Heart right ventricle (tissue), 16 donors: ENCODE results near the gene ANKUB1. TPM values are rescaled to one million over a fixed set of nuclear protein-coding genes. Genes with fewer than 3 reads are reported as not detected.

Experiments
- ATAC-seq, 8 donors: fragments of 200-7000 bp; cut with Tn5 transposase; one replicate each; pipeline ENCODE4 v1.9.1; 2020; ENCODE audit warnings: mild to moderate bottlenecking in 8 of 8, moderate library complexity in 8 of 8, moderate number of reproducible peaks in 1 of 8
- DNase-seq, 2 donors: peaks; one replicate each; pipeline ENCODE4 v3.0.0-alpha.2; 2020
- H3K27ac ChIP-seq, 10 donors: fragments of 200-600 bp; sonication (generic) in 2 of 10; one replicate each; pipeline versions ENCODE4 v1.5.0 to v1.8.0; 2020 to 2022; ENCODE audit warnings: mild to moderate bottlenecking in 3 of 10
- H3K27me3 ChIP-seq, 7 donors: fragments of 200-600 bp; one replicate each; pipeline ENCODE4 v1.8.0; 2021 to 2022; ENCODE audit warnings: mild to moderate bottlenecking in 2 of 7
- H3K36me3 ChIP-seq, 9 donors: fragments of 200-600 bp; sonication (generic) in 1 of 9; one replicate each; pipeline versions ENCODE4 v1.5.0 to v1.8.0; 2020 to 2022; ENCODE audit warnings: mild to moderate bottlenecking in 2 of 9
- H3K4me1 ChIP-seq, 9 donors: fragments of 200-600 bp; sonication (generic) in 1 of 9; one replicate each; pipeline versions ENCODE4 v1.5.0 to v1.8.0; 2020 to 2022; ENCODE audit warnings: mild to moderate bottlenecking in 4 of 9
- H3K4me3 ChIP-seq, 10 donors: fragments of 200-600 bp; sonication (generic) in 2 of 10; one replicate each; pipeline versions ENCODE4 v1.5.0 to v1.8.0; 2020 to 2022; ENCODE audit warnings: mild to moderate bottlenecking in 7 of 10, moderate library complexity in 2 of 10
- H3K9me3 ChIP-seq, 11 donors: fragments of 200-600 bp in 10 of 11; sonication (generic) in 2 of 11; one replicate each; pipeline versions ENCODE4 v1.5.0 to v1.8.0; 2013 to 2022; ENCODE audit warnings: mild to moderate bottlenecking in 2 of 11, control low read depth in 1 of 11, moderate library complexity in 1 of 11
- WGBS, 2 donors: extraction: QIAGEN DNeasy Blood & Tissue Kit; methylation state at CpG; one replicate each; pipeline ENCODE4 v1.1.7; 2013; ENCODE audit warnings: inconsistent platforms in 1 of 2; 5-methylcytosine and 5-hydroxymethylcytosine counted together
- intact Hi-C, 10 donors: fragments of 100-400 bp; cut with DNase I; formaldehyde crosslinking; loops; one replicate each; pipeline versions ENCODE4 v1.11.1 to v1.14.2; 2022
- polyA plus RNA-seq, 2 donors: library from polyadenylated mRNA; stranded (reverse); fragments of 200-250 nt; gene quantifications; one replicate each; pipeline ENCODE4 v1.2.3, GENCODE V29; 2013
- total RNA-seq, 10 donors: library from RNA; stranded (reverse); fragmentation: NEBNext Ultra II Directional in 3 of 10; extraction: Animal tissue kit (Norgen Biotek cat#: 25700) in 3 of 10; gene quantifications; one replicate each; pipeline versions ENCODE4 v1.2.1 to v1.2.4, GENCODE V29; 2021 to 2023
- TF ChIP-seq, protein P1 (sequence below), 9 donors: fragments of 200-600 bp; sonication (generic) in 2 of 9; IDR thresholded peaks; one replicate each; pipeline versions ENCODE4 v1.5.0 to v1.8.0; 2021 to 2022; ENCODE audit warnings: antibody characterized with exemption in 9 of 9, mild to moderate bottlenecking in 5 of 9, moderate library complexity in 1 of 9
- donor health status: Arrhythmogenic right ventricular cardiomyopathy.
- donor health status: ischemic (EF 13 %, LVEDD 7.1; RV severe dilation, severe dysfunction).
- donor health status: healthy with polysubstance abuse.
- donor health status: DM: no; HTN: yes; CAD: no.
- donor health status: DM: no; HTN: no; CAD: no.
- donor health status: ischemic (EF 25% LVEDD 6.9; RV normal size, moderate dysfunction).
- donor health status: ischemic (EF 25% LVEDD 5.7; RV mildly dilated, moderate dysfunction).
- donor health status: healthy.
- donor health status: DM: yes; HTN: yes; CAD: no.
- donor health status: Ischemic cardiomyopathy.
- donor health status: ischemic (EF 35%, LVEDD 5.7; RV mildly dilated, moderate dysfunction).
- donor health status: nonischemic (EF 11% LVEDD 7.7; RV severe dilation, severe dysfunction).
- donor health status: DM: yes; HTN: yes; CAD: no.
- donor health status: PGD.
- donor health status: ischemic (EF 29% LVEDD 5.4; RV normal size, mild dysfunction).
- donor health status: nonischemic (EF 23%, LVEDD 6.1; RV moderate dilation, normal function).

Gene ANKUB1
- total and polyA plus RNA-seq, 12 donors, result not detected

DNA sequence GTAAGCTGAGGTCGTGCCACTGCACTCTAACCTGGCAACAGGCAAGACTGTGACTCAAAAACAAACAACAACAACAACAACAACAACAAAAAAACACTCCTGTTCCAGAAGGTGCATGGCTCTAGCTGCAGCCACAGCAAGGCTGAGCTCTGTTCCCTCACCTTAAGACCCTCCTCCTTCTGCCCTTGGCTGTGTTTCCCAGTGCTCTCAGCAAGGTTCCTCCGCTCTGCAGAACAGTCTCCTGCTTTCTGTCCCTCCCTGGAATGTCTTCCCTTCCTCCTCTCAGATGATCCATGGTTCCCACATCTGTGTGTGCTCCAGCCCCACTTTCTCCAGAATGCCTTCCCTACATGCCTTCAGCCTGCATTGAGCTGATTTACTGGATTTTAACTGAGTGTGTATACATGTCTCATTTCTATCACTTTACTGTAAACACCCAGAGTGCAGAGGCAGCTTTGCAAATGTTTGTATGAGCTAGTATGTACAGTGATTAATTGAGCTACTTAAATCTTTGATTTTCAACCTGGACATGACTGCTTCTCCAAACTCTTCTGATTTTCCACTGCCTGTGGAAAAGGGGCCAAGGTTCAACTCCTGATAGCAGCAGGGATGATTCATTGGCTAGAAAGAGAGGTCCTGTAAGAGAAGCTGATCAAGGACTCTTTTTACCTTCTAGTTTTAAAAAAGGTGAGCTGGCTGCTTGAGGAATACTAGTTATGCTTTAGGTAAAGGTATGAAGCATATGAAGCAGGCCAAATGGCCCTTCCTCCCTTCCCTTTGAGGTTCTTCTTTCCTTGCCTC lies 14.7 kb downstream of the ANKUB1 start:
- WGBS, 2 donors, result 70 to 87% methylated on average over 2 of the region's 2 CpGs
- no peak for ATAC-seq
- Histone ChIP-seq H3K27ac (no peak overlapping the region), H3K36me3 (no peaks in the 10 kb centered on the region), H3K9me3 (no peaks in the 10 kb centered on the region), H3K4me3 (no peak overlapping the region), H3K27me3 (no peaks in the 10 kb centered on the region), H3K4me1 (peaks cover 0 to 16% (median 0%) of the 10 kb centered on the region in 9 donors)
- DNase-seq, result no peak
- intact Hi-C loops, result loop anchor here in 1 of 10 donors (10.0 kb wide), 1 partner anchor 273 kb away; no protein-coding TSS in a partner anchor
- TF ChIP-seq, protein P1, sequence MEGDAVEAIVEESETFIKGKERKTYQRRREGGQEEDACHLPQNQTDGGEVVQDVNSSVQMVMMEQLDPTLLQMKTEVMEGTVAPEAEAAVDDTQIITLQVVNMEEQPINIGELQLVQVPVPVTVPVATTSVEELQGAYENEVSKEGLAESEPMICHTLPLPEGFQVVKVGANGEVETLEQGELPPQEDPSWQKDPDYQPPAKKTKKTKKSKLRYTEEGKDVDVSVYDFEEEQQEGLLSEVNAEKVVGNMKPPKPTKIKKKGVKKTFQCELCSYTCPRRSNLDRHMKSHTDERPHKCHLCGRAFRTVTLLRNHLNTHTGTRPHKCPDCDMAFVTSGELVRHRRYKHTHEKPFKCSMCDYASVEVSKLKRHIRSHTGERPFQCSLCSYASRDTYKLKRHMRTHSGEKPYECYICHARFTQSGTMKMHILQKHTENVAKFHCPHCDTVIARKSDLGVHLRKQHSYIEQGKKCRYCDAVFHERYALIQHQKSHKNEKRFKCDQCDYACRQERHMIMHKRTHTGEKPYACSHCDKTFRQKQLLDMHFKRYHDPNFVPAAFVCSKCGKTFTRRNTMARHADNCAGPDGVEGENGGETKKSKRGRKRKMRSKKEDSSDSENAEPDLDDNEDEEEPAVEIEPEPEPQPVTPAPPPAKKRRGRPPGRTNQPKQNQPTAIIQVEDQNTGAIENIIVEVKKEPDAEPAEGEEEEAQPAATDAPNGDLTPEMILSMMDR (IDR thresholded peaks at IDR 0.05), result no peak

DNA sequence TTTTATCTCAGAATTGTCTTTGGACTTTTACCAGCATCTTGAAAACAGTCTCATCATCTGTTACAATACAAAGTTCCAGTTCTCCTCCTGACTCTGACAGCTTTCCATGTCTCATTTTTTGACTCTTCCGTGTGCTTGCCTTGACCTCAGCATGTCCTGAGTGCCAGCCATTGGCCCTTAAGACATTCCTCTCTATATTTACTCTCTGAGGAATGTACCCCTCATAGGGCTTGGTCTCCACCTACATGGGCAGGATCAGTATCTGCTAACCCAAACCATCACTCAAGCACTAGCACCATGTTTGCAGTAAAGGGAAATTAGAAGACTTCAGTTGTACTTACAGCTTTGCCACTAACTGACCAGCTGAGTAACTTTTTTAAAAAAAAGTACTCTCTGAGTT lies 16.2 kb downstream of the ANKUB1 start:
- intact Hi-C loops, result loop anchor here in 1 of 10 donors (10.0 kb wide), 1 partner anchor 271 kb away; no protein-coding TSS in a partner anchor
- no peaks in the 10 kb centered on the region for H3K27me3 ChIP-seq
- no peak for DNase-seq
- H3K9me3 ChIP-seq, result no peaks in the 10 kb centered on the region
- TF ChIP-seq, protein P1 (IDR thresholded peaks at IDR 0.05), result no peak
- no peaks in the 10 kb centered on the region for H3K36me3 ChIP-seq
- peaks cover 0 to 3% (median 0%) of the 10 kb centered on the region in 9 donors for H3K4me1 ChIP-seq
- no peak overlapping the region for H3K4me3 ChIP-seq
- WGBS, 2 donors, result 54 to 75% methylated on average over 1 of the region's 1 CpG
- H3K27ac ChIP-seq, result no peak overlapping the region
- ATAC-seq, result no peak

DNA sequence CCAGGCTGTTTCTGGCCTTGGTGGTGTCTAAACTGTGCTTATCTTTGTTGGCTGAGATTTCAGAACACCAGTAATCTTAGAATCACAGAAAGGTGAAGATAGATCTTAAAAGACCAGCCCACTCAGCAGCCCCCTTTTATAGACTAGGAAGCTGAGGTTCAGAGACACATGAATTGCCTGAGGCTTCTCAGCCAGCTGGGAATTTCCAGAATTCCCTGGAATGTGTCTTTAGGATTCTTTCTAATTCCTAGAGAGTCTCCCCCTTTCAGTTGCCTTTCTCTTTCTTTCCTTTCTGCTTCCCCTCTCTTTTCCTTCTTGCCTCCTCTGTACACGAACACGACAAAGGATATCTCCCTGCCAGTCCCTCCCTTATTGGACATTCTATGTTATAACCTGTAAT lies 19.5 kb downstream of the ANKUB1 start:
- WGBS, 2 donors, result 79 to 84% methylated on average over 2 of the region's 2 CpGs
- intact Hi-C loops, result loop anchor here in 8 of 10 donors (2.0 to 10.0 kb wide), 5 partner anchors 34 to 281 kb away; no protein-coding TSS in a partner anchor

DNA sequence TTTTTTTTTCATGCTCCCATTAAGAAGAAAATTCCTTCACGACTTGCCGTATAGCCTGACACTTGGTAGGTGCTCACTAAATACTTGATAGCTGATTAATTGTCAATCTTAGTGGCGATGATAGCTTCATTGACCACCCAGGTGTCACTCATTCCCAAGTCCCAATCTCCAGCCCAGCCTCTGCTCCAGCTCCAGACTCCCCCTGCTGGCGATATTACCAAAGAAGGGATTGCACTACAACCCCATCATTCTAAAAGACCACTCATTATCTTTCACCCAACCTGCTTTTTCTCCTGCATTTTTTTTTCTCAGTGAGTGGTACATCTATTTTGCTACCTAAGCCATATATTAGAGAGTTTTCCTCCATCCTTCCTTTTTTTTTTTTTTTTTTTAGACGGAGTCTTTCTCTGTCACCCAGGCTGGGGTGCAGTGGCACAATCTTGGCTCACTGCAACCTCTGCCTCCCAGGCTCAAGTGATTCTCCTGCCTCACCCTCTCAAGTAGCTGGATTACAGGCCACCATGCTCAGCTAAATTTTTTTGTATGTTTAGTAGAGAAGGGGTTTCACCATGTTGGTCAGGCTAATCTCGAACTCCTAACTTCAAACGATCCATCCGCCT lies 20.6 kb downstream of the ANKUB1 start:
- Histone ChIP-seq H3K4me1 (no peaks in the 10 kb centered on the region), H3K27me3 (peaks cover 0 to 7% (median 0%) of the 10 kb centered on the region in 7 donors), H3K27ac (no peak overlapping the region), H3K9me3 (no peaks in the 10 kb centered on the region), H3K4me3 (no peak overlapping the region), H3K36me3 (no peaks in the 10 kb centered on the region)
- intact Hi-C loops, result loop anchor here in 8 of 10 donors (2.0 to 10.0 kb wide), 5 partner anchors 36 to 279 kb away; no protein-coding TSS in a partner anchor
- ATAC-seq (peak in 4 of 8 donors; percentile 56 to 67 (median 61)), DNase-seq (peak; percentile 18 to 60)
- TF ChIP-seq, protein P1 (IDR thresholded peaks at IDR 0.05), result peak; percentile 42 to 85 (median 74)
- 50 to 51% methylated on average over 8 of the region's 8 CpGs for WGBS, 2 donors

More for the DNA sequence above, 19.5 kb downstream of the ANKUB1 start:
- Histone ChIP-seq H3K27me3 (peaks cover 0 to 5% (median 0%) of the 10 kb centered on the region in 7 donors), H3K27ac (no peak overlapping the region), H3K36me3 (no peaks in the 10 kb centered on the region), H3K4me3 (no peak overlapping the region), H3K9me3 (no peaks in the 10 kb centered on the region), H3K4me1 (no peaks in the 10 kb centered on the region)
- DNase-seq, result no peak
- TF ChIP-seq, protein P1 (IDR thresholded peaks at IDR 0.05), result no peak
- ATAC-seq, result no peak
